GM18861 (cell line): Measurements from ENCODE around the gene USP22.

Experiments used
- ATAC-seq: cut with Tn5 transposase; IDR thresholded peaks from one replicate; pipeline ENCODE4 v1.9.1; 2021; ENCODE audit not compliant: unreplicated experiment

The USP22 gene

GRCh38 chr17:20960871-20961270, 81.9 kb downstream of the USP22 start:
- no peak for ATAC-seq

GRCh38 chr17:20955427-20956323, 87.1 kb downstream of the USP22 start:
- no peak for ATAC-seq

- no peak for ATAC-seq
These were observed 88.0 kb downstream of the USP22 start for GRCh38 chr17:20954794-20955193.

- no peak for ATAC-seq
These were observed 90.6 kb downstream of the USP22 start for GRCh38 chr17:20952183-20952582.
